SK-N-SH treated with all-trans-retinoic acid at 6 μM for 48 hours (cell line): ENCODE results near the gene VIT.

ENCODE experiments used
- CSRNP3 ChIP-seq: fragments of 250-450 bp; sonication (Bioruptor Pico); IDR thresholded peaks from 2 replicates; pipeline ENCODE4 v1.5.1; 2021; ENCODE audit warnings: mild to moderate bottlenecking, moderate library complexity
- GLIS3 ChIP-seq: fragments of 250-450 bp; sonication (Bioruptor Pico); IDR thresholded peaks from 2 replicates; pipeline ENCODE4 v1.5.0; 2020; ENCODE audit warnings: mild to moderate bottlenecking, moderate library complexity
- PATZ1 ChIP-seq: fragments of 250-450 bp; sonication (Bioruptor Pico); IDR thresholded peaks from 2 replicates; pipeline ENCODE4 v1.8.0; 2020; ENCODE audit warnings: mild to moderate bottlenecking, moderate library complexity, borderline replicate concordance
- POU6F1 ChIP-seq: fragments of 250-450 bp; sonication (Bioruptor Pico); IDR thresholded peaks from 2 replicates; pipeline ENCODE4 v1.8.0; 2021; ENCODE audit warnings: low read depth, mild to moderate bottlenecking, moderate library complexity, borderline replicate concordance
- PPARA ChIP-seq: fragments of 250-450 bp; sonication (Bioruptor Pico); IDR thresholded peaks from 2 replicates; pipeline ENCODE4 v1.5.0; 2020; ENCODE audit warnings: mild to moderate bottlenecking, borderline replicate concordance
- SNAI2 ChIP-seq: fragments of 250-450 bp; sonication (Bioruptor Pico); IDR thresholded peaks from 2 replicates; pipeline ENCODE4 v1.5.0; 2020; ENCODE audit warnings: mild to moderate bottlenecking, moderate library complexity
- TOX ChIP-seq: fragments of 250-450 bp; sonication (Bioruptor Pico); IDR thresholded peaks from 2 replicates; pipeline ENCODE4 v1.8.0; 2021; ENCODE audit warnings: mild to moderate bottlenecking, moderate library complexity, borderline replicate concordance
- TSHZ2 ChIP-seq: fragments of 250-450 bp; sonication (Bioruptor Pico); IDR thresholded peaks from 2 replicates; pipeline ENCODE4 v1.5.0; 2020; ENCODE audit warnings: mild to moderate bottlenecking, moderate library complexity
- ZFP30 ChIP-seq: fragments of 450-650 bp; formaldehyde crosslinking; IDR thresholded peaks from 2 replicates; pipeline ENCODE4 v1.5.0; 2022; ENCODE audit warnings: mild to moderate bottlenecking, moderate library complexity
- ZNF565 ChIP-seq: fragments of 450-650 bp; formaldehyde crosslinking; conservative IDR thresholded peaks from 2 replicates; pipeline ENCODE4 v1.5.0; 2020; ENCODE audit warnings: low read depth, mild to moderate bottlenecking, moderate library complexity

- TF ChIP-seq GLIS3 (no peak), SNAI2 (no peak), ZFP30 (CRISPR knock-in tag) (no peak), ZNF565 (CRISPR knock-in tag) (no peak), TOX (CRISPR knock-in tag) (no peak), POU6F1 (CRISPR knock-in tag) (no peak), TSHZ2 (CRISPR knock-in tag) (no peak), PPARA (CRISPR knock-in tag) (no peak), CSRNP3 (CRISPR knock-in tag) (no peak), PATZ1 (CRISPR knock-in tag) (no peak)
These were observed 28.6 kb upstream of the VIT start for GRCh38 chr2:36667931-36668330.
